Fibroblast of the aortic adventitia (primary cell): ENCODE data around the gene NELFE. TPM values are rescaled to one million over a fixed set of nuclear protein-coding genes. Genes with fewer than 3 reads are reported as not detected.

ENCODE experiments used
- DNase-seq: peaks from one replicate; pipeline ENCODE4 v3.0.0-alpha.2; 2010; ENCODE audit warnings: low read depth
- H3K4me3 ChIP-seq: 2 replicates; pipeline ENCODE4 v1.5.1; 2011; ENCODE audit warnings: low read depth, mild to moderate bottlenecking, control low read depth, low read length, moderate library complexity
- CTCF ChIP-seq: IDR thresholded peaks from 2 replicates; pipeline ENCODE4 v1.5.1; 2011; ENCODE audit warnings: mild to moderate bottlenecking, low read length, control low read depth, inconsistent platforms; ENCODE audit not compliant: insufficient read depth
- total RNA-seq: library from RNA; depleted of rRNA; stranded (reverse); fragments of >200 nt; gene quantifications from 2 replicates; pipeline ENCODE4 v1.2.3, GENCODE V29; 2012; ENCODE audit warnings: low replicate concordance

Gene NELFE
- total RNA-seq, 1 donor = 109 TPM

- no peak overlapping the region for H3K4me3 ChIP-seq
- DNase-seq = no peak
- TF ChIP-seq CTCF = no peak
Observed at GRCh38 chr6:31966997-31967925, 8.5 kb upstream of the NELFE start.

- no peak for TF ChIP-seq CTCF
- no peak overlapping the region for H3K4me3 ChIP-seq
- DNase-seq = no peak
Observed at GRCh38 chr6:31966506-31966905, 7.7 kb upstream of the NELFE start.

GRCh38 chr6:31965700-31966099, 6.9 kb upstream of the NELFE start:
- H3K4me3 ChIP-seq = no peak overlapping the region
- no peak for DNase-seq
- TF ChIP-seq CTCF = no peak

- no peak for TF ChIP-seq CTCF
- DNase-seq = no peak
- H3K4me3 ChIP-seq = no peak overlapping the region
Observed at GRCh38 chr6:31963921-31964320, 5.2 kb upstream of the NELFE start.

- no peak overlapping the region for H3K4me3 ChIP-seq
- TF ChIP-seq CTCF = no peak
- DNase-seq = no peak
Observed at GRCh38 chr6:31961616-31962015, 2.8 kb upstream of the NELFE start.

GRCh38 chr6:31958412-31958740, 395 bp downstream of the NELFE start:
- TF ChIP-seq CTCF = no peak
- DNase-seq = no peak
- H3K4me3 ChIP-seq = peak overlapping the region; percentile 100
